Mammary epithelial cell (primary cell): ENCODE results near the gene PBRM1.

ENCODE experiments used
- CTCF ChIP-seq, 2 donors: IDR thresholded peaks in 1 of 2; conservative IDR thresholded peaks in 1 of 2; 2 replicates each; pipeline ENCODE4 v1.5.1; 2011 to 2012; ENCODE audit warnings: inconsistent platforms in 2 of 2, low read length in 2 of 2, mild to moderate bottlenecking in 2 of 2, control low read depth in 1 of 2, low read depth in 1 of 2; ENCODE audit not compliant: insufficient read depth in 1 of 2; ENCODE audit errors: extremely low read depth in 1 of 2
- EZH2 ChIP-seq: IDR thresholded peaks from 2 replicates; pipeline ENCODE4 v1.6.1; 2012; ENCODE audit warnings: low read length, inconsistent platforms, borderline replicate concordance

DNA sequence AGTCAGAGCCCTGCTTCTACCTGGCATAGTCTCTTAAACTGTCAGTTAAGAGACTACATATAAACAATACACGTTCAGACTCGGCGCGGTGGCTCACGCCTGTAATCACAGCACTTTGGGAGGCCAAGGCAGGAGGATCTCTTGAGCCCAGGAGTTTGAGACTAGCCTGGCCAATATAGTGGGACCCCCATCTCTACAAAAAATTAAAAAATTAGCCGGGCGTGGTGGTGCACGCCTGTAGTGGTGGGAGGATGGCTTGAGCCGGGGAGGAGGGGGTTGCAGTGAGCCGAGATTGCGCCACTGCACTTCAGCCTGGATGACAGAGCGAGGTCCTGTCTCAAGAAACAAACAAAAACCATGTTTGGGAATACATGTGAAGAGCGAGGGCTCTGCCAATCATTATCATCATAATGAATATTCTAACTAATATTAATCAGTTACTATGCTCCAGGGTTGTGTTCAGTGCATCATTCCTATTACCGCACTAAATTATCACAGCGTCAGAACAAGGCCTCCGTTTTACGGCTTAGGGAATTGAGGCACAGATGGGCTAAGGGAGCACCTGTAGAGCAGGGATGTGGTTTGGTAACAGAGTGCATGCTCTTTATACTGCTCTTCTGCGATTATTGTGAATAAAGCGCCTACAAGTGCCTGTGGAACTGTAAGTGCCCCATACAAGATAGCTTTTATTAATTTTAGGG, 150.2 kb downstream of the PBRM1 start:
- no peak for TF ChIP-seq EZH2
- TF ChIP-seq CTCF (conservative IDR thresholded peaks at IDR 0.05 in 1 of 2, IDR thresholded peaks at IDR 0.05 in 1 of 2; ENCODE audit: extremely low read depth in 1 of 2, insufficient read depth in 1 of 2, low read depth in 1 of 2, low read length in 2 of 2): no peak
